ENCODE measurements around the gene PCNX2.

PCNX2 gene

DNA sequence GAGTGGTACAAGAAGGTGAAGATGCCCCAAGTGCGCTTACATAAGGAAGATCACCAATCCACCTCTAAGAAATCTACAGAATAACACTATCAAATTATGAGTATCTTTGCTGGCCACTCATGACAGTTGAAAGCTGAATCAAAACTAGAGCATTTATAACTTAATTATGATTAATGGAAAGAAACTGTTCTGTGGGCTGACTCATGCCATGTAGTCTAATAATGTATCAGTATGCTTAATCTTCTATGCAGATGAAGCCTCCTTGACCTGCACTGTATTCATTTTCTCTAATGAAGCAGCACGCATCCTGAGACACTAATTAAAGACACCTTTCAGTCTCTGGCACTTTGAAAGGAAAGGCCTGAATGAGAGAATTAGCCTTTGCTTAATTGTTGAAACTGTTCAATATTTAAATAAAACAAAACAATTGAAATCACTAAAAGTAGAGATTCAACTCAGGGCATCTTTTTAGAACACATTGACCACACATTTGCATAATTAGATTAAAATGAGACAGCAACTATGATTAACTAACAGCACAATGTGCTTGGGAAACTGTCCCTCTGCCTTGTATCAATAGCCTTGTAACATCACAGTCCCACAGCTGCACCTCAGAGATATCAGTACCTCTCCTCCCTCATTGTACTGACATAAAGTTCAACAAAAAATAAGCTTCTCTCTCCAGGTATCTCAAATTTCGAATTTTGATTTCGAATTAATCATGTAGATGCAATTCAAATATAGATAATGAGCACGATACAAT is 239.5 kb downstream of the PCNX2 start:
- TF ChIP-seq TAF1 (IDR thresholded peaks at IDR 0.05; ENCODE audit: borderline replicate concordance, insufficient read depth, low read length) (no peak), FOXP2 (optimal IDR thresholded peaks at IDR 0.05; ENCODE audit: borderline replicate concordance, extremely low read depth, extremely low read length, insufficient read depth) (no peak), POLR2AphosphoS5 (IDR thresholded peaks at IDR 0.05; ENCODE audit: low read depth, low read length) (no peak), SIN3A (IDR thresholded peaks at IDR 0.05; ENCODE audit: borderline replicate concordance, insufficient read depth, low read length) (no peak), REST (IDR thresholded peaks at IDR 0.05; ENCODE audit: insufficient read depth in 1 of 2, low read depth in 2 of 2, low read length in 2 of 2) (no peak)

DNA sequence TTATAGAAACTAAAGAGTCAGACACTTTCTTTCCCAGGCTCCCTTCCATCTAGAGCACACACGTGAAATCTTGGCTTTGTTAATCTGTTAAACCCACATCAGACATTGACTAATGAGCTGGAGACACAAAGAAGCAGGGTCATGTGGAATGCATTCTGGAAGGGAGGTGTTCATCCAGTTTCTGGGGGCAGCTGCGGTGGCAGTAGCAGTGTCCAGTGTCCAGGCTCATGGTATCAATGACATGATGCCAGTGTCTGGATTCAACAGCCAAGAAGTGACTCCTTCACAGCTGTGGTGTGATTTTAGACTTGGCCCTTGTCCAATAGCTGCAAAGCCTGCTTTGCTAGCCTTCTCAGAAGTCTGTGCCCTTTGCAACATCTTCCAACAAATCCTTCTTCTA is 249.9 kb downstream of the PCNX2 start:
- TF ChIP-seq REST (IDR thresholded peaks at IDR 0.05; ENCODE audit: insufficient read depth in 1 of 2, low read depth in 2 of 2, low read length in 2 of 2) (no peak), TAF1 (IDR thresholded peaks at IDR 0.05; ENCODE audit: borderline replicate concordance, insufficient read depth, low read length) (no peak), FOXP2 (optimal IDR thresholded peaks at IDR 0.05; ENCODE audit: borderline replicate concordance, extremely low read depth, extremely low read length, insufficient read depth) (no peak), SIN3A (IDR thresholded peaks at IDR 0.05; ENCODE audit: borderline replicate concordance, insufficient read depth, low read length) (no peak), POLR2AphosphoS5 (IDR thresholded peaks at IDR 0.05; ENCODE audit: low read depth, low read length) (no peak)

- no peak for TF ChIP-seq TAF1 (IDR thresholded peaks at IDR 0.05; ENCODE audit: borderline replicate concordance, insufficient read depth, low read length)
- no peak for TF ChIP-seq FOXP2 (optimal IDR thresholded peaks at IDR 0.05; ENCODE audit: borderline replicate concordance, extremely low read depth, extremely low read length, insufficient read depth)
- TF ChIP-seq REST (IDR thresholded peaks at IDR 0.05; ENCODE audit: insufficient read depth in 1 of 2, low read depth in 2 of 2, low read length in 2 of 2) = no peak
- TF ChIP-seq SIN3A (IDR thresholded peaks at IDR 0.05; ENCODE audit: borderline replicate concordance, insufficient read depth, low read length) = no peak
- no peak for TF ChIP-seq POLR2AphosphoS5 (IDR thresholded peaks at IDR 0.05; ENCODE audit: low read depth, low read length)
Measured at GRCh38 chr1:233042834-233043233, 252.7 kb downstream of the PCNX2 start.

- TF ChIP-seq POLR2AphosphoS5 (IDR thresholded peaks at IDR 0.05; ENCODE audit: low read depth, low read length) (no peak), REST (IDR thresholded peaks at IDR 0.05; ENCODE audit: insufficient read depth in 1 of 2, low read depth in 2 of 2, low read length in 2 of 2) (no peak), FOXP2 (optimal IDR thresholded peaks at IDR 0.05; ENCODE audit: borderline replicate concordance, extremely low read depth, extremely low read length, insufficient read depth) (no peak)
Measured at GRCh38 chr1:233040494-233040893, 255.0 kb downstream of the PCNX2 start.

Measured in PFSK-1 (cell line).